PFSK-1 (cell line): ENCODE measurements around the gene PPP2R2D.

Experiments
- FOXP2 ChIP-seq: optimal IDR thresholded peaks from 2 replicates; pipeline ENCODE3; 2011; ENCODE audit warnings: borderline replicate concordance, control low read depth, inconsistent platforms; ENCODE audit not compliant: insufficient read depth; ENCODE audit errors: extremely low read length, extremely low read depth
- POLR2AphosphoS5 ChIP-seq: IDR thresholded peaks from 2 replicates; pipeline ENCODE4 v1.6.1; 2012; ENCODE audit warnings: low read depth, mild to moderate bottlenecking, control low read depth, low read length, moderate library complexity
- TF ChIP-seq, protein P1 (sequence below), 2 experiments: IDR thresholded peaks; 2 replicates each; pipeline versions ENCODE4 v1.6.1 to v1.8.0; 2011 to 2012; ENCODE audit warnings: low read depth in 2 of 2, low read length in 2 of 2, control low read depth in 1 of 2, inconsistent platforms in 1 of 2, mild to moderate bottlenecking in 1 of 2, moderate library complexity in 1 of 2; ENCODE audit not compliant: insufficient read depth in 1 of 2

DNA sequence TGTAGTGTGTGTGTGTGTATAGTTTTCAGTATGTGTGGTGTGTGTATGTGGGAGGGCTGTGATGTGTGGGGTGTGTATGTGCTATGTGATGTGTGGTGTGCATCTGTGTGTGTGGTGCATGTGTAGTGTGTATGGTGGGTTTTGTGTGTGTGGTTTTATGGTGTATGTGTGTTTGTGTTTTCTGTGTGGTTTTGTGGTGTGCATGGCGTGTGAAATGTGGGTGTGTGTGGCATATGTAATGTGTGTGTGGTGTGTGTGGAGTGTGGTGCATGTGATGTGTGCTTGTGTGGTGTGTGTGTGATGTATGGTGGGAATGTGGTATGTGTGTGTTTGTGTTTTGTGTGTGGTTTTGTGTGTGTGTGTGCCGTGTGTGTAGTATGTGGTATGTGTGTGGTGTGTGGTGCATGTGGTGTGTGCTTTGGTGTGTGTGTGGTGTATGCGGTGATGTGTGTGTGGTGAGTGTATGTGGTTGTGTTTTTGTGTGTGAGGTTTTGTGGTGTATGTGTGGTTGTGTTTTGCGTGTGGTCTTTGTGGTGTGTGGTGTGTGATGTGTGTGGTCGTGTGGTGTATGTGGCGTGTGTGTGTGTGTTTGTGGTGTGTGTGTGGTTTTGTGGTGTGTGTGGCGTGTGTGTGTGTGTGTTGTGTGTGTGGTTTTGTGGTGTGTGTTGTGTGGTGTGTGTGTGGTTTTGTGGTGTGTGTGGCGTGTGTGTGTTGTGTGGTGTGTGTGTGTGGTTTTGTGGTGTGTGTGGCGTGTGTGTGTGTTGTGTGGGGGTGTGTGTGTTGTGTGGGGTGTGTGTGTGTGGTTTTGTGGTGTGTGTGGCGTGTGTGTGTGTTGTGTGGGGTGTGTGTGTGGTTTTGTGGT, 18.0 kb upstream of the PPP2R2D start:
- TF ChIP-seq POLR2AphosphoS5, result no peak
- TF ChIP-seq, protein P1, sequence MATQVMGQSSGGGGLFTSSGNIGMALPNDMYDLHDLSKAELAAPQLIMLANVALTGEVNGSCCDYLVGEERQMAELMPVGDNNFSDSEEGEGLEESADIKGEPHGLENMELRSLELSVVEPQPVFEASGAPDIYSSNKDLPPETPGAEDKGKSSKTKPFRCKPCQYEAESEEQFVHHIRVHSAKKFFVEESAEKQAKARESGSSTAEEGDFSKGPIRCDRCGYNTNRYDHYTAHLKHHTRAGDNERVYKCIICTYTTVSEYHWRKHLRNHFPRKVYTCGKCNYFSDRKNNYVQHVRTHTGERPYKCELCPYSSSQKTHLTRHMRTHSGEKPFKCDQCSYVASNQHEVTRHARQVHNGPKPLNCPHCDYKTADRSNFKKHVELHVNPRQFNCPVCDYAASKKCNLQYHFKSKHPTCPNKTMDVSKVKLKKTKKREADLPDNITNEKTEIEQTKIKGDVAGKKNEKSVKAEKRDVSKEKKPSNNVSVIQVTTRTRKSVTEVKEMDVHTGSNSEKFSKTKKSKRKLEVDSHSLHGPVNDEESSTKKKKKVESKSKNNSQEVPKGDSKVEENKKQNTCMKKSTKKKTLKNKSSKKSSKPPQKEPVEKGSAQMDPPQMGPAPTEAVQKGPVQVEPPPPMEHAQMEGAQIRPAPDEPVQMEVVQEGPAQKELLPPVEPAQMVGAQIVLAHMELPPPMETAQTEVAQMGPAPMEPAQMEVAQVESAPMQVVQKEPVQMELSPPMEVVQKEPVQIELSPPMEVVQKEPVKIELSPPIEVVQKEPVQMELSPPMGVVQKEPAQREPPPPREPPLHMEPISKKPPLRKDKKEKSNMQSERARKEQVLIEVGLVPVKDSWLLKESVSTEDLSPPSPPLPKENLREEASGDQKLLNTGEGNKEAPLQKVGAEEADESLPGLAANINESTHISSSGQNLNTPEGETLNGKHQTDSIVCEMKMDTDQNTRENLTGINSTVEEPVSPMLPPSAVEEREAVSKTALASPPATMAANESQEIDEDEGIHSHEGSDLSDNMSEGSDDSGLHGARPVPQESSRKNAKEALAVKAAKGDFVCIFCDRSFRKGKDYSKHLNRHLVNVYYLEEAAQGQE (IDR thresholded peaks at IDR 0.05; ENCODE audit: insufficient read depth in 1 of 2, low read depth in 2 of 2, low read length in 2 of 2), result no peak
- TF ChIP-seq FOXP2, result no peak
